HepG2 (cell line): ENCODE data around the gene BHLHA9. TPM values are rescaled to one million over a fixed set of nuclear protein-coding genes. Genes with fewer than 3 reads are reported as not detected.

Experiments used
- ATAC-seq: fragments of 200-7000 bp; cut with Tn5 transposase; 3 replicates; pipeline ENCODE4 v1.9.1; 2020; ENCODE audit warnings: mild to moderate bottlenecking, moderate library complexity
- BruUV-seq: library from RNA; stranded (reverse); fragments of 400-500 nt; replicated peaks from 2 replicates; lab custom pipeline; 2021; lab: Mats Ljungman, UMichigan
- CTCF ChIA-PET: fragments of 300-600 bp; formaldehyde crosslinking; extraction: SDS; loops from one replicate; lab custom pipeline; 2021; ENCODE audit warnings: low total read pairs, inconsistent platforms, low intra/inter-chr PET ratio; lab: Yijun Ruan, JAX
- POLR2A ChIA-PET: fragments of 350-600 bp; sonication (Branson Sonifier 250); formaldehyde crosslinking; loops from one replicate; lab custom pipeline; 2020; ENCODE audit warnings: antibody characterized with exemption, inconsistent platforms; lab: Yijun Ruan, JAX
- DNase-seq: peaks from one replicate; pipeline ENCODE4 v3.0.0-alpha.2; 2015; ENCODE audit warnings: low spot score
- FAIRE-seq: peaks from 3 replicates; lab custom pipeline; 2011; peaks lifted over from hg19 to GRCh38; lab: Jason Lieb, UNC
- H2AFZ ChIP-seq: one replicate; pipeline ENCODE4 v1.6.1; 2011; ENCODE audit warnings: low read length, inconsistent platforms
- H3K27ac ChIP-seq: fragments of 300-600 bp; 3 replicates; pipeline ENCODE4 v1.8.0; 2011; ENCODE audit warnings: mixed run types, mild to moderate bottlenecking, mixed read lengths, low read length, inconsistent platforms; ENCODE audit not compliant: insufficient read depth; ENCODE audit errors: extremely low read length
- H3K27me3 ChIP-seq, 2 experiments: fragments of 200-600 bp in 1 of 2; 2 replicates in 1 of 2; 3 replicates in 1 of 2; pipeline versions ENCODE4 v1.6.0 to v1.8.0; 2011; ENCODE audit warnings: low read length in 2 of 2, mild to moderate bottlenecking in 2 of 2, moderate library complexity in 2 of 2, inconsistent platforms in 1 of 2; ENCODE audit not compliant: insufficient read depth in 2 of 2, control insufficient read depth in 1 of 2
- H3K36me3 ChIP-seq, 2 experiments: fragments of 200-600 bp in 1 of 2; replicated peaks in 1 of 2; 2 replicates in 1 of 2; 3 replicates in 1 of 2; pipeline versions ENCODE4 v1.5.1 to v1.8.0; 2011; ENCODE audit warnings: low read length in 2 of 2, inconsistent platforms in 1 of 2; ENCODE audit not compliant: insufficient read depth in 2 of 2, control insufficient read depth in 1 of 2
- H3K4me1 ChIP-seq: 2 replicates; pipeline ENCODE4 v1.5.1; 2012; ENCODE audit warnings: low read length, inconsistent platforms; ENCODE audit not compliant: insufficient read depth
- H3K4me2 ChIP-seq: 2 replicates; pipeline ENCODE4 v1.6.0; 2011; ENCODE audit warnings: low read depth, low read length, inconsistent platforms
- H3K4me3 ChIP-seq, 3 experiments: fragments of 200-600 bp in 1 of 3; sonication (generic), shearing (Covaris generic) in 1 of 3; replicated peaks in 1 of 3; 2 replicates each; pipeline ENCODE4 v1.5.1; 2011 to 2016; ENCODE audit warnings: low read length in 3 of 3, inconsistent platforms in 2 of 3, low read depth in 2 of 3, mild to moderate bottlenecking in 2 of 3, control low read depth in 1 of 3, mixed read lengths in 1 of 3; ENCODE audit not compliant: insufficient read depth in 1 of 3
- H3K79me2 ChIP-seq: one replicate; pipeline ENCODE4 v1.6.1; 2011; ENCODE audit warnings: low read length, inconsistent platforms; ENCODE audit not compliant: insufficient read depth
- H3K9ac ChIP-seq: 2 replicates; pipeline ENCODE4 v1.6.0; 2011; ENCODE audit warnings: mild to moderate bottlenecking, low read depth, low read length, inconsistent platforms; ENCODE audit not compliant: insufficient read depth
- H3K9me3 ChIP-seq: 2 replicates; pipeline ENCODE4 v1.5.1; 2012; ENCODE audit warnings: mild to moderate bottlenecking, low read length
- H4K20me1 ChIP-seq: 2 replicates; pipeline ENCODE4 v1.6.0; 2011; ENCODE audit warnings: inconsistent platforms, mild to moderate bottlenecking, low read length, moderate library complexity; ENCODE audit not compliant: insufficient read depth
- ADNP ChIP-seq: sonication (generic); formaldehyde crosslinking; IDR thresholded peaks from 2 replicates; pipeline ENCODE4 v1.4.0; 2020; ENCODE audit warnings: missing genetic modification reagents
- HNRNPL ChIP-seq: fragments of 200-400 bp; formaldehyde crosslinking; IDR thresholded peaks from 2 replicates; pipeline ENCODE4 v1.6.1; 2017; ENCODE audit warnings: mild to moderate bottlenecking, low read depth, low read length
- KDM6A ChIP-seq: IDR thresholded peaks from 2 replicates; pipeline ENCODE4 v1.6.1; 2016; ENCODE audit warnings: low read depth
- MAX ChIP-seq: IDR thresholded peaks from 2 replicates; pipeline ENCODE4 v1.6.1; 2012; ENCODE audit warnings: inconsistent platforms
- PRDM10 ChIP-seq: sonication (generic); formaldehyde crosslinking; IDR thresholded peaks from 2 replicates; pipeline ENCODE4 v1.4.0; 2020; ENCODE audit warnings: low read depth, missing genetic modification reagents
- SMYD3 ChIP-seq: sonication (generic); formaldehyde crosslinking; IDR thresholded peaks from 2 replicates; pipeline ENCODE4 v1.8.1; 2023; ENCODE audit warnings: mild to moderate bottlenecking, missing genetic modification reagents
- TAF1 ChIP-seq: sonication (generic); formaldehyde crosslinking; IDR thresholded peaks from 2 replicates; pipeline ENCODE4 v1.4.0; 2020; ENCODE audit warnings: missing genetic modification reagents
- TAF15 ChIP-seq: fragments of 200-400 bp; formaldehyde crosslinking; IDR thresholded peaks from one replicate; pipeline ENCODE4 v1.6.1; 2018; ENCODE audit warnings: mild to moderate bottlenecking, low read depth, low read length; ENCODE audit not compliant: poor library complexity, severe bottlenecking
- ZNF337 ChIP-seq: sonication (generic); formaldehyde crosslinking; IDR thresholded peaks from 2 replicates; pipeline ENCODE4 v1.5.1; 2020; ENCODE audit warnings: missing genetic modification reagents, low read depth, mild to moderate bottlenecking, borderline replicate concordance
- ZNF781 ChIP-seq: sonication (generic); formaldehyde crosslinking; IDR thresholded peaks from 2 replicates; pipeline ENCODE4 v1.5.1; 2020; ENCODE audit warnings: borderline replicate concordance, mild to moderate bottlenecking, missing genetic modification reagents; ENCODE audit errors: not compliant biosample characterization
- ZNF841 ChIP-seq: sonication (generic); formaldehyde crosslinking; IDR thresholded peaks from 2 replicates; pipeline ENCODE4 v1.8.1; 2023; ENCODE audit warnings: missing genetic modification reagents, borderline replicate concordance
- WGBS: methylation state at CpG from one replicate; pipeline ENCODE4 v1.1.6; 2017; ENCODE audit warnings: low lambda C conversion rate; 5-methylcytosine and 5-hydroxymethylcytosine counted together
- in situ Hi-C: cut with HindIII; loops from 2 replicates; pipeline ENCODE4 v1.10.0; 2017; ENCODE audit warnings: low pct_unique_long_range_greater_than_20kb; ENCODE audit not compliant: extremely low pct_ligation_motif_present
- intact Hi-C: fragments of 100-400 bp; cut with micrococcal nuclease; formaldehyde crosslinking; loops from one replicate; pipeline ENCODE4 v1.10.0; 2022; ENCODE audit not compliant: unreplicated experiment
- polyA plus RNA-seq, 8 experiments: library from polyadenylated mRNA; depleted of rRNA in 3 of 8; stranded (reverse) in 7 of 8; unstranded in 1 of 8; fragments of >200 nt; fragmentation: Illumina TruSeq in 4 of 8; extraction: Trizol in 4 of 8; gene quantifications; 2 replicates each; pipeline versions ENCODE4 v1.2.1 to v1.2.3, GENCODE V29; 2011 to 2016; ENCODE audit warnings: low read depth in 4 of 8, missing spikeins in 1 of 8, mixed read lengths in 1 of 8; ENCODE audit not compliant: insufficient read depth in 1 of 8
- total RNA-seq, 5 experiments: library from RNA; depleted of rRNA; stranded (reverse); fragments of >200 nt; fragmentation: Illumina TruSeq; extraction: Trizol; gene quantifications; 2 replicates each; pipeline ENCODE4 v1.2.3, GENCODE V29; 2016; ENCODE audit warnings: low read depth in 1 of 5
- TF ChIP-seq, protein P1 (sequence below): sonication (generic); formaldehyde crosslinking; IDR thresholded peaks from 2 replicates; pipeline ENCODE4 v1.5.0; 2020; ENCODE audit warnings: mild to moderate bottlenecking, missing genetic modification reagents
- TF ChIP-seq, protein P2 (sequence below): sonication (generic); formaldehyde crosslinking; IDR thresholded peaks from 2 replicates; pipeline ENCODE4 v1.8.1; 2023; ENCODE audit warnings: mild to moderate bottlenecking, missing genetic modification reagents
- TF ChIP-seq, protein P3 (sequence below): sonication (generic); formaldehyde crosslinking; conservative IDR thresholded peaks from 2 replicates; pipeline ENCODE4 v1.4.0; 2020; ENCODE audit warnings: missing genetic modification reagents
- TF ChIP-seq, protein P4 (sequence below): sonication (generic); formaldehyde crosslinking; IDR thresholded peaks from 2 replicates; pipeline ENCODE4 v1.8.1; 2023; ENCODE audit warnings: mild to moderate bottlenecking, moderate library complexity, missing genetic modification reagents

Gene BHLHA9
- total and polyA plus RNA-seq, 2 of the 13 experiments (the other 11 are each of a cell fraction or from before 2014, with no cell fraction given), result not detected

- Histone ChIP-seq H3K79me2 (no peaks in the 10 kb centered on the region), H3K27me3 (peaks cover 3 to 38% of the 10 kb centered on the region in 2 experiments; a peak in 4 of 5 replicates), H3K4me1 (no peaks in the 10 kb centered on the region), H3K4me2 (no peak overlapping the region), H3K27ac (no peak overlapping the region), H4K20me1 (0 out of 2 replicates have a peak, but pooled peaks cover 2% of the 10 kb centered on the region), H3K9me3 (no peaks in the 10 kb centered on the region), H3K36me3 (no peaks in the 10 kb centered on the region), H3K4me3 (no peak overlapping the region), H3K9ac (no peak overlapping the region), H2AFZ (no peak overlapping the region)
- CTCF ChIA-PET, result no interaction called here
- BruUV-seq, result no TSS peak
- POLR2A ChIA-PET, result no interaction called here
- in situ Hi-C loops, result no loop called here
- no peak for FAIRE-seq
- WGBS, result 62% methylated on average over 8 of the region's 8 CpGs
- intact Hi-C loops, result no loop called here
- no peak for ATAC-seq
- no peak for DNase-seq
- no peak for TF ChIP-seq TAF15
- TF ChIP-seq MAX, result no peak
- TF ChIP-seq ZNF337 (CRISPR knock-in tag), result no peak
- TF ChIP-seq ZNF841 (CRISPR knock-in tag), result no peak
- TF ChIP-seq, protein P1, sequence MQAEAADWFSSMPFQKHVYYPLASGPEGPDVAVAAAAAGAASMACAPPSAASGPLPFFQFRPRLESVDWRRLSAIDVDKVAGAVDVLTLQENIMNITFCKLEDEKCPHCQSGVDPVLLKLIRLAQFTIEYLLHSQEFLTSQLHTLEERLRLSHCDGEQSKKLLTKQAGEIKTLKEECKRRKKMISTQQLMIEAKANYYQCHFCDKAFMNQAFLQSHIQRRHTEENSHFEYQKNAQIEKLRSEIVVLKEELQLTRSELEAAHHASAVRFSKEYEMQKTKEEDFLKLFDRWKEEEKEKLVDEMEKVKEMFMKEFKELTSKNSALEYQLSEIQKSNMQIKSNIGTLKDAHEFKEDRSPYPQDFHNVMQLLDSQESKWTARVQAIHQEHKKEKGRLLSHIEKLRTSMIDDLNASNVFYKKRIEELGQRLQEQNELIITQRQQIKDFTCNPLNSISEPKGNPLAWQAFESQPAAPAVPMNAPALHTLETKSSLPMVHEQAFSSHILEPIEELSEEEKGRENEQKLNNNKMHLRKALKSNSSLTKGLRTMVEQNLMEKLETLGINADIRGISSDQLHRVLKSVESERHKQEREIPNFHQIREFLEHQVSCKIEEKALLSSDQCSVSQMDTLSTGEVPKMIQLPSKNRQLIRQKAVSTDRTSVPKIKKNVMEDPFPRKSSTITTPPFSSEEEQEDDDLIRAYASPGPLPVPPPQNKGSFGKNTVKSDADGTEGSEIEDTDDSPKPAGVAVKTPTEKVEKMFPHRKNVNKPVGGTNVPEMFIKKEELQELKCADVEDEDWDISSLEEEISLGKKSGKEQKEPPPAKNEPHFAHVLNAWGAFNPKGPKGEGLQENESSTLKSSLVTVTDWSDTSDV (CRISPR knock-in tag), result no peak
- TF ChIP-seq, protein P2, sequence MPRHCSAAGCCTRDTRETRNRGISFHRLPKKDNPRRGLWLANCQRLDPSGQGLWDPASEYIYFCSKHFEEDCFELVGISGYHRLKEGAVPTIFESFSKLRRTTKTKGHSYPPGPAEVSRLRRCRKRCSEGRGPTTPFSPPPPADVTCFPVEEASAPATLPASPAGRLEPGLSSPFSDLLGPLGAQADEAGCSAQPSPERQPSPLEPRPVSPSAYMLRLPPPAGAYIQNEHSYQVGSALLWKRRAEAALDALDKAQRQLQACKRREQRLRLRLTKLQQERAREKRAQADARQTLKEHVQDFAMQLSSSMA (CRISPR knock-in tag), result no peak
- TF ChIP-seq, protein P3, sequence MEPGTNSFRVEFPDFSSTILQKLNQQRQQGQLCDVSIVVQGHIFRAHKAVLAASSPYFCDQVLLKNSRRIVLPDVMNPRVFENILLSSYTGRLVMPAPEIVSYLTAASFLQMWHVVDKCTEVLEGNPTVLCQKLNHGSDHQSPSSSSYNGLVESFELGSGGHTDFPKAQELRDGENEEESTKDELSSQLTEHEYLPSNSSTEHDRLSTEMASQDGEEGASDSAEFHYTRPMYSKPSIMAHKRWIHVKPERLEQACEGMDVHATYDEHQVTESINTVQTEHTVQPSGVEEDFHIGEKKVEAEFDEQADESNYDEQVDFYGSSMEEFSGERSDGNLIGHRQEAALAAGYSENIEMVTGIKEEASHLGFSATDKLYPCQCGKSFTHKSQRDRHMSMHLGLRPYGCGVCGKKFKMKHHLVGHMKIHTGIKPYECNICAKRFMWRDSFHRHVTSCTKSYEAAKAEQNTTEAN (CRISPR knock-in tag), result no peak
- TF ChIP-seq, protein P4, sequence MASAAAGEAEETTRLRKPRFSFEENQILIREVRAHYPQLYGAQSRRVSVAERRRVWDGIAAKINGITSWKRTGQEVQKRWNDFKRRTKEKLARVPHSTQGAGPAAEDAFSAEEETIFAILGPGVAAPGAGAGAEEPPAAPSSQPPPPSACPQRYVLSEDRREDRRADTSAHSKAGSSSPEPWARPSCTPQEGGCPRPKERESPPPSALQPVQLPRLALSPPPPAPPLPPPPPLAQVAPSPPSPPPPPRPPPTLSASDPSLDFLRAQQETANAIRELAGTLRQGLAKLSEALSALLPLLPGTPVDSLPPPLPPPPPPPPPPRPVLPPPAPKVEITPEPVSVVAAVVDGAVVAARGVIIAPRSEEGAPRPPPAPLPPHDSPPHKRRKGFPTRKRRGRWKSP (CRISPR knock-in tag), result no peak
- no peak for TF ChIP-seq PRDM10
- TF ChIP-seq HNRNPL, result no peak
- no peak for TF ChIP-seq ADNP
- TF ChIP-seq KDM6A (CRISPR knock-in tag), result no peak
- no peak for TF ChIP-seq SMYD3 (CRISPR knock-in tag)
- no peak for TF ChIP-seq TAF1 (CRISPR knock-in tag)
- no peak for TF ChIP-seq ZNF781 (CRISPR knock-in tag)
Measured at GRCh38 chr17:1222321-1222720, 47.9 kb upstream of the BHLHA9 start.
